GM10847 (cell line): ENCODE data around the gene INPP5E.

ENCODE experiments used
- POLR2A ChIP-seq: IDR thresholded peaks from 2 replicates; pipeline ENCODE4 v1.6.1; 2011; ENCODE audit not compliant: insufficient read length; ENCODE audit errors: extremely low read depth

INPP5E gene

GRCh38 chr9:136409557-136410455, 29.8 kb downstream of the INPP5E start:
- TF ChIP-seq POLR2A = no peak

- no peak for TF ChIP-seq POLR2A
Observed at GRCh38 chr9:136407911-136408310, 31.7 kb downstream of the INPP5E start.

GRCh38 chr9:136405481-136405880, 34.2 kb downstream of the INPP5E start:
- no peak for TF ChIP-seq POLR2A

- TF ChIP-seq POLR2A = no peak
Observed at GRCh38 chr9:136404801-136405136, 34.9 kb downstream of the INPP5E start.

- TF ChIP-seq POLR2A = no peak
Observed at GRCh38 chr9:136403915-136404800, 35.5 kb downstream of the INPP5E start.

- TF ChIP-seq POLR2A = peak; percentile 18
Observed at GRCh38 chr9:136403538-136403914, 36.1 kb downstream of the INPP5E start.

GRCh38 chr9:136402067-136402466, 37.6 kb downstream of the INPP5E start:
- TF ChIP-seq POLR2A = no peak

- TF ChIP-seq POLR2A = no peak
Observed at GRCh38 chr9:136401173-136401922, 38.3 kb downstream of the INPP5E start.

GRCh38 chr9:136400038-136400834, 39.4 kb downstream of the INPP5E start, which contains the start of gene SNAPC4:
Gene SNAPC4, minus strand, starts transcription at chr9:136400170. Its CDS starts 1,742 bp downstream, at chr9:136398428.
- peak; percentile 91 for TF ChIP-seq POLR2A

- TF ChIP-seq POLR2A = no peak
Observed at GRCh38 chr9:136399176-136400037, 40.2 kb downstream of the INPP5E start.

GRCh38 chr9:136398286-136398685, 41.4 kb downstream of the INPP5E start:
- TF ChIP-seq POLR2A = no peak

GRCh38 chr9:136397643-136398042, 42.0 kb downstream of the INPP5E start:
- no peak for TF ChIP-seq POLR2A

- no peak for TF ChIP-seq POLR2A
Observed at GRCh38 chr9:136396219-136396515, 43.5 kb downstream of the INPP5E start.
